Measurements from ENCODE around the gene PCDHGA12. TPM values are rescaled to one million over a fixed set of nuclear protein-coding genes. Genes with fewer than 3 reads are reported as not detected.
"Not testable (repeated sequence)": the region's sequence is repeated elsewhere in the genome, so short reads cannot be mapped to it uniquely, and the experiment has no call there.

PCDHGA12 gene
- total RNA-seq, 1 donor from 2014 or later = 5.1 TPM

- not testable (repeated sequence) for DNase-seq (ENCODE audit: low read depth, low spot score)
Observed at GRCh38 chr5:141407790-141408505, 22.4 kb upstream of the PCDHGA12 start, which contains the start of gene PCDHGB6. Gene PCDHGB6 (plus strand): TSS chr5:141408021. CDS start chr5:141408203, 182 bp downstream.

- no peak for DNase-seq (ENCODE audit: low read depth, low spot score)
Observed at GRCh38 chr5:141409598-141410306, 20.6 kb upstream of the PCDHGA12 start.

DNA sequence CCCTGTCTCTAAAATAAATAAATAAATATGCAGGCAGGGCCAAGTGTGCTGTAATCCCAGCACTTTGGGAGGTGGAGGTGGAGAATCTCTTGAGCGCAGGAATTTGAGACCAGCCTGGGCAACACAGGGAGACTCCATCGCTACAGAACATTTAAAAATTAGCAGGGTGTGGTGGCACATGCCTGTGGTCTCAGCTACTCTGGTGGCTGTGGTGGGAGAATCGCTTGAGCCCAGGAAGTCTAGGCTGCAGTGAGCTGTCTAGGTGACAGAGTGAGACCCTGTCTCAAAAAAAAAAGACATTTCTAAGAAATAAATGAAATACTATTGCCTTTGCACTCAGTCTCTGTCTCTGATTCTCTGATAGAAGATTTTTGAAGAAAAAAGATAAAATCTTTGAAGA, 18.7 kb upstream of the PCDHGA12 start:
- no peak for DNase-seq (ENCODE audit: low read depth, low spot score)

- no peak for DNase-seq (ENCODE audit: low read depth, low spot score)
Observed at GRCh38 chr5:141412854-141413539, 17.3 kb upstream of the PCDHGA12 start, which contains the start of gene PCDHGA10. Gene PCDHGA10 (plus strand): TSS chr5:141412987. CDS start chr5:141413176, 189 bp downstream.

GRCh38 chr5:141413540-141414069, 16.7 kb upstream of the PCDHGA12 start:
- no peak for DNase-seq (ENCODE audit: low read depth, low spot score)

DNA sequence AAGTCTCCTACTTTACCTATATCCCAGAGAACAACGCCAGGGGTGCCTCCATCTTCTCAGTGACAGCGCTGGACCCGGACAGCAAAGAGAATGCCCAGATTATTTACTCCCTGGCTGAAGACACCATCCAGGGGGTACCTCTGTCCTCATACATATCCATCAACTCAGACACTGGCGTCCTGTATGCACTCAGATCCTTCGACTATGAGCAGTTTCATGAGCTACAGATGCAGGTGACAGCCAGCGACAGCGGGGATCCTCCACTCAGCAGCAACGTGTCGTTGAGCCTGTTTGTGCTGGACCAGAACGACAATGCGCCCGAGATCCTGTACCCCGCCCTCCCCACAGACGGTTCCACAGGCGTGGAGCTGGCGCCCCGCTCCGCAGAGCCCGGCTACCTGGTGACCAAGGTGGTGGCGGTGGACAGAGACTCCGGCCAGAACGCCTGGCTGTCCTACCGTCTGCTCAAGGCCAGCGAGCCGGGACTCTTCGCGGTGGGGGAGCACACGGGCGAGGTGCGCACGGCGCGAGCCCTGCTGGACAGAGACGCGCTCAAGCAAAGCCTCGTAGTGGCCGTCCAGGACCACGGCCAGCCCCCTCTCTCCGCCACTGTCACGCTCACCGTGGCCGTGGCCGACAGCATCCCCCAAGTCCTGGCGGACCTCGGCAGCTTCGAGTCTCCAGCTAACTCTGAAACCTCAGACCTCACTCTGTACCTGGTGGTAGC, 15.6 kb upstream of the PCDHGA12 start:
- not testable (repeated sequence) for DNase-seq (ENCODE audit: low read depth, low spot score)

DNA sequence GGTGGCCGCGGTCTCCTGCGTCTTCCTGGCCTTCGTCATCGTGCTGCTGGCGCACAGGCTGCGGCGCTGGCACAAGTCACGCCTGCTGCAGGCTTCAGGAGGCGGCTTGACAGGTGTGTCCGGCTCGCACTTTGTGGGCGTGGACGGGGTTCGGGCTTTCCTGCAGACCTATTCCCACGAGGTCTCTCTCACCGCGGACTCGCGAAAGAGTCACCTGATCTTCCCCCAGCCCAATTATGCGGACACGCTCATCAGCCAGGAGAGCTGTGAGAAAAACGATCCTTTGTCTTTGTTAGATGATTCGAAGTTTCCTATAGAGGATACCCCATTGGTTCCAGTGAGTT, 15.1 kb upstream of the PCDHGA12 start:
- DNase-seq (ENCODE audit: low read depth, low spot score) = not testable (repeated sequence)

DNA sequence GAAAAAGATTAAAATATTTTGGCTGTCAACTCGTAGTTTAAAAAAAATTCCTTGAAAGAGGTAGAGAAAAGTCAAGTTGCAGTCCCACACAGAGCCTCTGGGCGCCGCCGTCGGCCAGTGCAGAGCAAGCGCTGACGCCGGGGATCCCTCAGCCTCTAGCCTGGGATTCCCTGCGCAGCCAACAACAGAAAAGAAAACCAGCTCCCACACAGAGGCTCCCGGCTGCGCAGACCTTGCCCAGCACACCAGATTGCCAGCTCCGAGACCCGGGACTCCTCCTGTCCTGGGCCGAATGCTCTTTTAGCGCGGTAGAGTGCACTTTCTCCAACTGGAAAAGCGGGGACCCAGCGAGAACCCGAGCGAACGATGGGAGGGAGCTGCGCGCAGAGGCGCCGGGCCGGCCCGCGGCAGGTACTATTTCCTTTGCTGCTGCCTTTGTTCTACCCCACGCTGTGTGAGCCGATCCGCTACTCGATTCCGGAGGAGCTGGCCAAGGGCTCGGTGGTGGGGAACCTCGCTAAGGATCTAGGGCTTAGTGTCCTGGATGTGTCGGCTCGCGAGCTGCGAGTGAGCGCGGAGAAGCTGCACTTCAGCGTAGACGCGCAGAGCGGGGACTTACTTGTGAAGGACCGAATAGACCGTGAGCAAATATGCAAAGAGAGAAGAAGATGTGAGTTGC, 12.7 kb upstream of the PCDHGA12 start, which contains the start of gene PCDHGB7:
PCDHGB7 (plus strand) TSS at position 184 of the 679 bp plus-strand sequence; CDS start at position 367, 183 bp downstream.
- peak; percentile 57 for DNase-seq (ENCODE audit: low read depth, low spot score)

- DNase-seq (ENCODE audit: low read depth, low spot score) = no peak
Observed at GRCh38 chr5:141419074-141419880, 11.0 kb upstream of the PCDHGA12 start.

GRCh38 chr5:141420855-141421488, 9.3 kb upstream of the PCDHGA12 start, which contains the start of gene PCDHGA11:
Gene PCDHGA11 (plus strand): TSS chr5:141421051. CDS start chr5:141421228, 177 bp downstream.
- no peak for DNase-seq (ENCODE audit: low read depth, low spot score)

DNA sequence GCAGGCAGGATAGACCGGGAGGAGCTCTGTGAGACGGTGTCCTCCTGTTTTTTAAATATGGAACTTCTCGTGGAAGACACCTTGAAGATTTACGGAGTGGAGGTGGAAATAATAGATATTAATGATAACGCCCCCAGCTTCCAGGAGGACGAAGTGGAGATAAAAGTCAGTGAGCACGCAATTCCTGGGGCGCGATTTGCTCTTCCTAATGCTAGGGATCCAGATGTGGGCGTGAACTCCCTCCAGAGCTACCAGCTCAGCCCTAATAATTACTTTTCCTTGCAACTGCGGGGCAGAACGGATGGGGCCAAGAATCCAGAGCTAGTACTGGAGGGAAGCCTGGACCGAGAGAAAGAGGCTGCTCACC, 8.8 kb upstream of the PCDHGA12 start:
- no peak for DNase-seq (ENCODE audit: low read depth, low spot score)

- DNase-seq (ENCODE audit: low read depth, low spot score) = no peak
Observed at GRCh38 chr5:141422742-141423291, 7.5 kb upstream of the PCDHGA12 start.

DNA sequence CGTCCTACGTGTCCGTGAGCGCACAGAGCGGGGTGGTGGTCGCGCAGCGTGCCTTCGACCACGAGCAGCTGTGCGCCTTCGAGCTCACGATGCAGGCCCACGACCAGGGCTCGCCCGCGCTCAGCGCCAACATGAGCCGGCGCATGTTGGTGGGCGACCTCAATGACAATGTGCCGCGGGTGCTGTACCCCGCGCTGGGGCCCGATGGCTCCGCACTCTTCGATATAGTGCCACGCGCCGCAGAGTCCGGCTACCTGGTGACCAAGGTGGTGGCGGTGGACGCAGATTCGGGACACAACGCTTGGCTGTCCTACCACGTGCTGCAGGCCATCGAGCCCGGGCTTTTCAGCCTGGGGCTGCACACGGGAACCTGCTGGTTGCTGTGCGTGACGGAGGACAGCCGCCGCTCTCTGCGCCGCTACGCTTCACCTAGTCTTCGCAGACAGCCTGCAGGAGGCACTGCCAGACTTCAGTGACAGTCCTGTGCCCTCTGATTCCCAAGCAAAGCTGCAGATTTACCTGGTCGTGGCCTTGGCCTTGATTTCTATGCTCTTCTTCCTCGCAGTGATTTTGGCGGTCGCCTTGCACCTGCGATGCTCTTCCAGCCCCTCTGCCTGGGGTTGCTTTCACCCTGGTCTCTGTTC, 2.4 kb upstream of the PCDHGA12 start:
- DNase-seq (ENCODE audit: low read depth, low spot score) = no peak

DNA sequence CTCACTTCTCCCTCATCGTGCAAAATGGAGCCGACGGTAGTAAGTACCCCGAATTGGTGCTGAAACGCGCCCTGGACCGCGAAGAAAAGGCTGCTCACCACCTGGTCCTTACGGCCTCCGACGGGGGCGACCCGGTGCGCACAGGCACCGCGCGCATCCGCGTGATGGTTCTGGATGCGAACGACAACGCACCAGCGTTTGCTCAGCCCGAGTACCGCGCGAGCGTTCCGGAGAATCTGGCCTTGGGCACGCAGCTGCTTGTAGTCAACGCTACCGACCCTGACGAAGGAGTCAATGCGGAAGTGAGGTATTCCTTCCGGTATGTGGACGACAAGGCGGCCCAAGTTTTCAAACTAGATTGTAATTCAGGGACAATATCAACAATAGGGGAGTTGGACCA, 979 bp downstream of the PCDHGA12 start:
- DNase-seq (ENCODE audit: low read depth, low spot score) = no peak

DNA sequence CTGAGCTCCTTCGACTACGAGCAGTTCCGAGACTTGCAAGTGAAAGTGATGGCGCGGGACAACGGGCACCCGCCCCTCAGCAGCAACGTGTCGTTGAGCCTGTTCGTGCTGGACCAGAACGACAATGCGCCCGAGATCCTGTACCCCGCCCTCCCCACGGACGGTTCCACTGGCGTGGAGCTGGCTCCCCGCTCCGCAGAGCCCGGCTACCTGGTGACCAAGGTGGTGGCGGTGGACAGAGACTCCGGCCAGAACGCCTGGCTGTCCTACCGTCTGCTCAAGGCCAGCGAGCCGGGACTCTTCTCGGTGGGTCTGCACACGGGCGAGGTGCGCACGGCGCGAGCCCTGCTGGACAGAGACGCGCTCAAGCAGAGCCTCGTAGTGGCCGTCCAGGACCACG, 2.0 kb downstream of the PCDHGA12 start:
- DNase-seq (ENCODE audit: low read depth, low spot score) = not testable (repeated sequence)

DNA sequence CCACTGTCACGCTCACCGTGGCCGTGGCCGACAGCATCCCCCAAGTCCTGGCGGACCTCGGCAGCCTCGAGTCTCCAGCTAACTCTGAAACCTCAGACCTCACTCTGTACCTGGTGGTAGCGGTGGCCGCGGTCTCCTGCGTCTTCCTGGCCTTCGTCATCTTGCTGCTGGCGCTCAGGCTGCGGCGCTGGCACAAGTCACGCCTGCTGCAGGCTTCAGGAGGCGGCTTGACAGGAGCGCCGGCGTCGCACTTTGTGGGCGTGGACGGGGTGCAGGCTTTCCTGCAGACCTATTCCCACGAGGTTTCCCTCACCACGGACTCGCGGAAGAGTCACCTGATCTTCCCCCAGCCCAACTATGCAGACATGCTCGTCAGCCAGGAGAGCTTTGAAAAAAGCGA, 2.4 kb downstream of the PCDHGA12 start:
- DNase-seq (ENCODE audit: low read depth, low spot score) = not testable (repeated sequence)

GRCh38 chr5:141434006-141434405, 3.7 kb downstream of the PCDHGA12 start:
- DNase-seq (ENCODE audit: low read depth, low spot score) = no peak

- DNase-seq (ENCODE audit: low read depth, low spot score) = no peak
Observed at GRCh38 chr5:141437221-141437620, 6.9 kb downstream of the PCDHGA12 start.

Measured in pulmonary artery endothelial cell (primary cell).